Trophoblast cell (in vitro differentiated cells and primary cell): ENCODE results near the gene SLC39A6.
"Not testable (repeated sequence)": the region's sequence is repeated elsewhere in the genome, so short reads cannot be mapped to it uniquely, and the experiment has no call there.

Source experiments
- DNase-seq, 2 donors: peaks; one replicate each; pipeline ENCODE4 v3.0.0-alpha.2; 2016
- H2AFZ ChIP-seq: 2 replicates; pipeline ENCODE4 v1.6.1; 2013; ENCODE audit warnings: low read length, moderate library complexity, mild to moderate bottlenecking; ENCODE audit not compliant: insufficient read depth, poor library complexity
- H2AK5ac ChIP-seq: 2 replicates; pipeline ENCODE4 v1.6.1; 2013; ENCODE audit warnings: mild to moderate bottlenecking, low read length
- H2BK120ac ChIP-seq: 2 replicates; pipeline ENCODE4 v1.6.1; 2013; ENCODE audit warnings: low read length, mild to moderate bottlenecking, moderate library complexity; ENCODE audit not compliant: insufficient read depth, poor library complexity
- H2BK12ac ChIP-seq: 2 replicates; pipeline ENCODE4 v1.6.1; 2013; ENCODE audit warnings: mild to moderate bottlenecking, low read length, moderate library complexity
- H2BK5ac ChIP-seq: 2 replicates; pipeline ENCODE4 v1.6.1; 2013; ENCODE audit warnings: low read length, low read depth, moderate library complexity, mild to moderate bottlenecking; ENCODE audit not compliant: poor library complexity
- H3K14ac ChIP-seq: 2 replicates; pipeline ENCODE4 v1.6.1; 2013; ENCODE audit warnings: mild to moderate bottlenecking, low read length
- H3K18ac ChIP-seq: 2 replicates; pipeline ENCODE4 v1.6.1; 2013; ENCODE audit warnings: mild to moderate bottlenecking, low read length
- H3K23ac ChIP-seq: 2 replicates; pipeline ENCODE4 v1.6.1; 2013; ENCODE audit warnings: low read length
- H3K27ac ChIP-seq: 2 replicates; pipeline ENCODE4 v1.5.1; 2013; ENCODE audit warnings: low read depth, mild to moderate bottlenecking, inconsistent platforms, low read length, moderate library complexity
- H3K27me3 ChIP-seq: 2 replicates; pipeline ENCODE4 v1.6.1; 2013; ENCODE audit warnings: inconsistent platforms, mild to moderate bottlenecking, low read length, moderate library complexity; ENCODE audit not compliant: insufficient read depth
- H3K36me3 ChIP-seq, 2 experiments: 1 replicate in 1 of 2; 2 replicates in 1 of 2; pipeline ENCODE4 v1.6.1; 2013; ENCODE audit warnings: low read length in 2 of 2, mild to moderate bottlenecking in 2 of 2, moderate library complexity in 1 of 2; ENCODE audit not compliant: insufficient read depth in 2 of 2, control insufficient read depth in 1 of 2
- H3K4ac ChIP-seq: 2 replicates; pipeline ENCODE4 v1.6.1; 2013; ENCODE audit warnings: low read depth, mild to moderate bottlenecking, low read length, moderate library complexity
- H3K4me1 ChIP-seq, 2 experiments: 1 replicate in 1 of 2; 2 replicates in 1 of 2; pipeline ENCODE4 v1.6.1; 2013; ENCODE audit warnings: low read length in 2 of 2, mild to moderate bottlenecking in 2 of 2, moderate library complexity in 1 of 2; ENCODE audit not compliant: insufficient read depth in 2 of 2, control insufficient read depth in 1 of 2
- H3K4me2 ChIP-seq: 2 replicates; pipeline ENCODE4 v1.6.1; 2013; ENCODE audit warnings: inconsistent platforms, mild to moderate bottlenecking, low read length, moderate library complexity
- H3K4me3 ChIP-seq: 2 replicates; pipeline ENCODE4 v1.5.1; 2013; ENCODE audit warnings: mild to moderate bottlenecking, low read depth, low read length, inconsistent platforms
- H3K79me1 ChIP-seq: one replicate; pipeline ENCODE4 v1.6.1; 2013; ENCODE audit warnings: low read length
- H3K79me2 ChIP-seq: 2 replicates; pipeline ENCODE4 v1.6.1; 2013; ENCODE audit warnings: low read length, mild to moderate bottlenecking; ENCODE audit not compliant: control insufficient read depth, insufficient read depth, poor library complexity
- H3K9ac ChIP-seq: 2 replicates; pipeline ENCODE4 v1.6.1; 2013; ENCODE audit warnings: mild to moderate bottlenecking, low read length
- H3K9me3 ChIP-seq: 2 replicates; pipeline ENCODE4 v1.6.1; 2013; ENCODE audit warnings: low read depth, mild to moderate bottlenecking, control low read depth, inconsistent platforms, low read length; ENCODE audit not compliant: insufficient read depth
- H4K12ac ChIP-seq: 2 replicates; pipeline ENCODE4 v1.6.1; 2013; ENCODE audit warnings: low read depth, mild to moderate bottlenecking, low read length, moderate library complexity
- H4K8ac ChIP-seq: 2 replicates; pipeline ENCODE4 v1.6.1; 2013; ENCODE audit warnings: low read depth, mild to moderate bottlenecking, low read length, moderate library complexity
- H4K91ac ChIP-seq: one replicate; pipeline ENCODE4 v1.6.1; 2013; ENCODE audit warnings: low read depth, mild to moderate bottlenecking, low read length, moderate library complexity
- WGBS: extraction: QIAGEN DNeasy Blood & Tissue Kit; methylation state at CpG from one replicate; pipeline ENCODE4 v1.1.7; 2013; ENCODE audit warnings: missing lambda C conversion rate; ENCODE audit not compliant: insufficient read length, insufficient coverage; ENCODE audit errors: extremely low coverage; 5-methylcytosine and 5-hydroxymethylcytosine counted together

SLC39A6 gene

DNA sequence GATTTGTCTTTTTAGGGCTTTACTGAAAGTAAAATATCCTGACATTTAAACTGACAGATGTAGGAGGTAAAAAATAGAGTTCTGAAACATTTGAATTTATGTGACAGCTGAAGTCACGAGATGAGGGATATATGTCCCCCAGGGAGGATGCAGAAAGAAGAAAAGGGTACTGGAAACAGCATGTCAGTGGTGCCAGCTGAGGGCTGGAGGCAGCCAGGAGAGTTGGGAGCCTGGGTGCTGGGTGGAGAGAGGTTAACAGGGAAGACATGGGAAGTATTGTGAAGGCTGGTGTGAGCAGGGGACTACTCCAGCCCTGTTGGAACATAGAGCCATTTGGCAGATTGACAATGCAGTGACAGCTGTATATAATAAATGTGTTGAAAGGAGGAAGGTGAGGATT, 46.3 kb upstream of the SLC39A6 start:
- H2BK12ac ChIP-seq, result no peak overlapping the region
- H3K4me2 ChIP-seq, result no peak overlapping the region
- peaks cover 3 to 24% of the 10 kb centered on the region in 2 experiments for H3K36me3 ChIP-seq
- H3K27ac ChIP-seq, result no peak overlapping the region
- no peaks in the 10 kb centered on the region for H3K79me2 ChIP-seq
- H4K12ac ChIP-seq, result no peak overlapping the region
- no peaks in the 10 kb centered on the region for H3K9me3 ChIP-seq
- no peak overlapping the region for H3K23ac ChIP-seq
- H3K4me3 ChIP-seq, result no peak overlapping the region
- DNase-seq, result no peak
- H3K27me3 ChIP-seq, result no peaks in the 10 kb centered on the region
- no CpG with 5 or more reads among the region's 1 CpG for WGBS
- no peak overlapping the region for H3K4ac ChIP-seq
- no peak overlapping the region for H3K18ac ChIP-seq
- H2AFZ ChIP-seq, result no peak overlapping the region
- no peak overlapping the region for H2BK120ac ChIP-seq
- H4K91ac ChIP-seq, result no peak overlapping the region
- H3K9ac ChIP-seq, result no peak overlapping the region
- H3K79me1 ChIP-seq, result no peaks in the 10 kb centered on the region
- no peak overlapping the region for H2BK5ac ChIP-seq
- no peak overlapping the region for H2AK5ac ChIP-seq
- no peak overlapping the region for H4K8ac ChIP-seq
- no peaks in the 10 kb centered on the region for H3K4me1 ChIP-seq
- H3K14ac ChIP-seq, result no peak overlapping the region

DNA sequence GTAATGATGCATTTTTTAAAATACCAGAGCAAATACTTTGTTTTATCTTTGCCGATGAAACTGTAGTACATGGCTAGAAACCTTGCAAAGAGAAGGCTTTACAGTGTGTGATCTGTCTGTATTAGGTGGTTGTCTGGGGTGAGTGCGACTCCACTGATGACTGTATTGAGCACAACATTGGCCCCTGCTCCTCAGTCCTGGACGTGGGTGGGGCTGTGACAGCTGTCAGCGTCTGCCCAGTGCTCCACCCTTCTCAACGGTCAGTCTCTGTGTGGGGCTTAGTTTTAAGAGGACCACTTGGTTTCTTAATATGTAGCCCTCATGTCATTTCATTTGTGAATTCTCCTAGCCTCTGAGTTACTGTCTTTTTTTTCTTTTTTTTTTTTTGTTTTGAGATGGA, 40.8 kb upstream of the SLC39A6 start:
- Histone ChIP-seq H4K91ac (no peak overlapping the region), H3K27me3 (no peaks in the 10 kb centered on the region), H3K4me1 (no peaks in the 10 kb centered on the region), H4K12ac (no peak overlapping the region), H2BK12ac (no peak overlapping the region), H2BK5ac (no peak overlapping the region), H3K14ac (no peak overlapping the region), H3K18ac (no peak overlapping the region), H2AFZ (no peak overlapping the region), H3K79me2 (no peaks in the 10 kb centered on the region), H3K9ac (no peak overlapping the region), H3K79me1 (no peaks in the 10 kb centered on the region), H2BK120ac (no peak overlapping the region), H2AK5ac (no peak overlapping the region), H3K4ac (no peak overlapping the region), H4K8ac (no peak overlapping the region), H3K9me3 (no peaks in the 10 kb centered on the region), H3K23ac (no peak overlapping the region), H3K27ac (no peak overlapping the region), H3K4me2 (no peak overlapping the region), H3K4me3 (no peak overlapping the region), H3K36me3 (peaks cover 17 to 43% of the 10 kb centered on the region in 2 experiments)
- DNase-seq, result no peak
- WGBS, result no CpG with 5 or more reads among the region's 5 CpGs

DNA sequence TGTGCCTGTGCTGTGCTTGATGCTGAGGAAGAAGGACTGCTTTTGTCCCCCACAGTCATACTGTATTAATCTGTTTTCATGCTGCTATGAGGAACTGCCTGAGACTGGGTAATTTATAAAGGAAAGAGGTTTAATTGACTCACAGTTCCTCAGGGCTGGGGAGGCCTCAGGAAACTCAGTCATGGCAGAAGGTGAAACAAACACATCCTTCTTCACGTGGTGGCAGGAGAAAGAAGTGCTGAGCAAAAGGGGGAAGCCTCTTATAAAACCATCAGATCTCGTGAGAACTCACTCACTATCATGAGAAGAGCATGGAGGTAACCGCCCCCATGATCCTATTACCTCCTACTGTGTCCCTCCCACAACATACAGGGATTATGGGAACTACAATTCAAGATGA, 39.2 kb upstream of the SLC39A6 start:
- not testable (repeated sequence) for H2BK12ac ChIP-seq, H3K79me2 ChIP-seq, DNase-seq, H3K18ac ChIP-seq, H3K9me3 ChIP-seq, H3K79me1 ChIP-seq, H4K91ac ChIP-seq, H3K27ac ChIP-seq, H2AK5ac ChIP-seq, H3K4me1 ChIP-seq, H2AFZ ChIP-seq, H3K9ac ChIP-seq, H4K12ac ChIP-seq, H3K4me2 ChIP-seq, H3K14ac ChIP-seq, H2BK120ac ChIP-seq, H3K23ac ChIP-seq, H3K4me3 ChIP-seq, H2BK5ac ChIP-seq, H3K27me3 ChIP-seq, H3K4ac ChIP-seq, H4K8ac ChIP-seq
- peaks cover 17 to 39% of the 10 kb centered on the region in 2 experiments for H3K36me3 ChIP-seq
- no CpG with 5 or more reads among the region's 3 CpGs for WGBS

DNA sequence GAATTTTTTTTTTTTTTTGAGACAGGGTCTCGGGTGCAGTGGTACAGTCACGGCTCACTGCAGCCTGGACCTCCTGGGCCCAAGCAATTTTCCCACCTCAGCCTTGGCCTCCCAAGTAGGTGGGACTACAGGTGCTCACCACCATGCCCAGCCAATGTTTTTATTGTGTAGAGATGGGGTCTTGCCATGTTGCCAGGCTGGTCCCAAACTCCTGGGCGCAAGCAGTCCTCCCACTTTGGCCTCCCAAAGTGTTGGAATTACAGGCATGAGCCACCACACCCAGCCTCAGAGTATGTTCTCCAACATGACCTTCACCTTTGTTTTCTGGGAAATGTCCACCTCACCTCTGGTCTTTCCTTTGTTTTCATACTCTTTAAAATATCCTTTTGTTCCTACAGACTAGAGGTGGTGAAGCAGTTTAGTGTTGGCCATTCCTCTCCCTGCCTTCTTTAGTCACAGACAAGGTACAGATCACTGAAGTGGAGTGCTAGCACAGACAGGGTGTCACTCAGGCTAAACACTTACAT, 38.6 kb upstream of the SLC39A6 start:
- DNase-seq, result no peak
- Histone ChIP-seq H3K27ac (no peak overlapping the region), H3K27me3 (no peaks in the 10 kb centered on the region), H3K4me3 (no peak overlapping the region), H3K9ac (no peak overlapping the region), H3K14ac (no peak overlapping the region), H2BK5ac (no peak overlapping the region), H3K36me3 (peaks cover 17 to 39% of the 10 kb centered on the region in 2 experiments), H3K79me1 (no peaks in the 10 kb centered on the region), H2BK12ac (no peak overlapping the region), H2AFZ (no peak overlapping the region), H3K18ac (no peak overlapping the region), H2BK120ac (no peak overlapping the region), H3K4me2 (no peak overlapping the region), H2AK5ac (no peak overlapping the region), H4K8ac (no peak overlapping the region), H3K9me3 (no peaks in the 10 kb centered on the region), H3K4me1 (no peaks in the 10 kb centered on the region), H3K4ac (no peak overlapping the region), H3K79me2 (no peaks in the 10 kb centered on the region), H3K23ac (no peak overlapping the region), H4K12ac (no peak overlapping the region), H4K91ac (no peak overlapping the region)
- WGBS, result no CpG with 5 or more reads among the region's 3 CpGs
